ENCODE data around the gene DHX38.

The DHX38 gene

DNA sequence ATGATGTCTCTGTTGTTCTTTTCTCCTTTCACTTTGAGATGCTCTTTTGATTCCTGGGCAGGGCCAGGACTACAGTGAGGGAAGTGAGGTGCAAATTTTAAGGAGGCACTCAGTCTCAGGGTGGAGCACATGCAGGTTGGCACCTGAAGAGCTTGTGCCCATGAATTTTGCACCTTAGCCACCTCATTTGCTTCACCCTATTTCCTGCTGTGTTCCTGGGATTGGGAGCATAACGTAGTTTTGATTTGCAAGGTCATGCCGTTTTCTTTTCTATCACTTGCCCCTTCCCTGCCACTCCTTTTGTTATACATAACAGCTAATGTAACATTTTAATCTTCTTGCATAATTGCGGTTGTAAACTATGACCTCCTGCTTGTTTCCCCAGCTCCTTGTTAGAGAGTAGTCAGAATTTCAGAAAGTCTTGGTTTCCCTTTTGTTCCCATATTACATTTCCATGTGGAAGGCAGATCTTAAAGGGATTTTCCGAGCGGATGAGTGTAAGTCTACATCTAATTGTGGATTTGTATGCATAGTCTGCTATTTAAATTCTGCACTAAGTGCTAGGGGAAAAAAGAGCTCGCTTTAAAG lies 68.6 kb downstream of the DHX38 start:
- in situ Hi-C loops (cut with HindIII; ENCODE audit: low sequenced_read_pairs), result no loop called here

Measured in endothelial cell of hepatic sinusoid (primary cell).